Osteocyte (in vitro differentiated cells): Measurements from ENCODE around the gene ESRRG. TPM values are rescaled to one million over a fixed set of nuclear protein-coding genes. Genes with fewer than 3 reads are reported as not detected.
A peak's percentile ranks its signal among the peaks of the same experiment; 100 is the strongest.

ENCODE experiments used
- DNase-seq: peaks from one replicate; pipeline ENCODE4 v3.0.0; 2021; ENCODE audit warnings: mixed read lengths; ENCODE audit not compliant: unreplicated experiment; ENCODE audit errors: extremely low spot score
- H3K27ac Mint-ChIP-seq: one replicate; pipeline ENCODE4 v1.8.0; 2021; ENCODE audit warnings: mild to moderate bottlenecking, mixed read lengths; ENCODE audit not compliant: unreplicated experiment
- H3K27me3 Mint-ChIP-seq: one replicate; pipeline ENCODE4 v1.8.0; 2021; ENCODE audit warnings: mixed read lengths; ENCODE audit not compliant: unreplicated experiment
- H3K36me3 Mint-ChIP-seq: one replicate; pipeline ENCODE4 v1.8.0; 2021; ENCODE audit warnings: mixed read lengths; ENCODE audit not compliant: unreplicated experiment
- H3K4me1 Mint-ChIP-seq: one replicate; pipeline ENCODE4 v1.8.0; 2021; ENCODE audit warnings: mixed read lengths; ENCODE audit not compliant: unreplicated experiment
- H3K4me3 Mint-ChIP-seq: one replicate; pipeline ENCODE4 v1.8.0; 2021; ENCODE audit warnings: mild to moderate bottlenecking, moderate library complexity, mixed read lengths; ENCODE audit not compliant: unreplicated experiment
- H3K9me3 Mint-ChIP-seq: one replicate; pipeline ENCODE4 v1.8.0; 2021; ENCODE audit warnings: mixed read lengths; ENCODE audit not compliant: unreplicated experiment
- CTCF ChIP-seq: fragments of 200-600 bp; sonication (generic); IDR thresholded peaks from 2 replicates; pipeline ENCODE4 v1.5.0; 2021; ENCODE audit warnings: antibody characterized with exemption, mild to moderate bottlenecking, moderate library complexity
- total RNA-seq: library from RNA; stranded (reverse); gene quantifications from 2 replicates; pipeline ENCODE4 v1.2.1, GENCODE V29; 2021

The ESRRG gene
- total RNA-seq, 1 donor from 2014 or later, result not detected

DNA sequence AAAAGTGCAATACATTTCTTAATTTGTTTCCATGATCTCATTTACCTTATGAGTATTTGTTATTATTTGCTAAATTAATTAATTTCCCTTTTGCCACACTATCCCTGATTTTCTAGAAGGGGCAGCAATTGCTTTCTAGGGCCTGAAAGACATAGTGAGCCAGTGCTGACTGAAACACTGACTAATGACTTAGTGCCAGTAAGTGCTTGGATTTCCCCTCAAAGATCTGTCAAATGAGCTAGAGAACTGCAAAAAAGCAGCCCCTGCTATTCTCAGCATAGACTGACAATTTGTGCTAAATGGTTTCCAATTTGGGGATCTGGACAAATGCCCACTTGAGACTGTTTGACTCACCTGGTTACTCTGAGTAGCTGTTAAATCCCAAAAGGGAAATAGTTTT, 264.4 kb downstream of the ESRRG start:
- H3K36me3 Mint-ChIP-seq, result no peaks in the 10 kb centered on the region
- peaks cover 46% of the 10 kb centered on the region for H3K4me1 Mint-ChIP-seq
- DNase-seq, result no peak
- H3K9me3 Mint-ChIP-seq, result no peaks in the 10 kb centered on the region
- no peak overlapping the region for H3K4me3 Mint-ChIP-seq
- H3K27ac Mint-ChIP-seq, result no peak overlapping the region
- TF ChIP-seq CTCF, result no peak
- no peaks in the 10 kb centered on the region for H3K27me3 Mint-ChIP-seq

- H3K27ac Mint-ChIP-seq, result peak overlapping the region; percentile 74
- H3K4me3 Mint-ChIP-seq, result no peak overlapping the region
- no peak for TF ChIP-seq CTCF
- H3K27me3 Mint-ChIP-seq, result no peaks in the 10 kb centered on the region
- no peaks in the 10 kb centered on the region for H3K9me3 Mint-ChIP-seq
- H3K36me3 Mint-ChIP-seq, result no peaks in the 10 kb centered on the region
- H3K4me1 Mint-ChIP-seq, result peaks cover 36% of the 10 kb centered on the region
- no peak for DNase-seq
Observed at GRCh38 chr1:216457356-216457755, 265.9 kb downstream of the ESRRG start.

DNA sequence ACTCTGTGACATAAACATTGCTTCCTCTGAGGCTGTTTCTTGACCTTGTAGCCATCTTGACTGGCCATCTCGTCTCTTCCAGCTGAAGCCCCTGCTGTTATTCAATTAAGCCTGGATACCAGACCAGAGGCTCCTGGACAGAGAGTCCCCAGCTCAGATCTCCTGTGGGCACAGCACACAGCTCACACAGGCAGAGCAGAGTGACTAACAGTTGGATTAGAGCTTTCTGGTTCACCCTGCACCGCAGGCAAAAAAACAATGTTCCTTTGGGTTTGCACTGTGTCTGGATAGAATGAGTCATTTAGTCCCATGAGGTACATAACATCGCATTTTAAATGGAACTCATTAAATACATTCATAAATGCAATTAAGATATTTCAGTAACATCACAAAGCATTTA, 266.5 kb downstream of the ESRRG start:
- Mint-ChIP-seq H3K27me3 (no peaks in the 10 kb centered on the region), H3K9me3 (no peaks in the 10 kb centered on the region), H3K36me3 (no peaks in the 10 kb centered on the region), H3K27ac (peak overlapping the region; percentile 74), H3K4me3 (peak overlapping the region; percentile 5), H3K4me1 (peaks cover 31% of the 10 kb centered on the region)
- DNase-seq, result no peak
- TF ChIP-seq CTCF, result no peak

DNA sequence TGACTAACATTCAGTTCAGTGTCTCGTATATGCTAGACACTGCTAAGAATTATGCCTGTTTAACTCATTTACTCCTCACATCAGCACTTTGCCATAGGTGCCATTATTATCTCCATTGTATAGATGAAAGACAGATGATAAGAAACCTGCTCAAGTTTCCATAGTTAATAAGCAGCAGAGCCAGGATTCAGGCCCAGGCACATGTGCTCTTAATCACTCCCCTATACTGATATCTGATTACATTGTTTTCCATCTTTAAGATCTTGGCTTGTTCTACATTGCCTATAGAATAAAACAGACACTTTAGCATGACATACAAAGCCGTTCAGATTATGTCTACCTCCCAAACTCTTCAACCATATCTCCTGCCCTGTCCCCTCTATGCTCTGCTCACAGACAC, 269.5 kb downstream of the ESRRG start:
- no peaks in the 10 kb centered on the region for H3K36me3 Mint-ChIP-seq
- H3K4me3 Mint-ChIP-seq, result no peak overlapping the region
- no peak for DNase-seq
- H3K27me3 Mint-ChIP-seq, result no peaks in the 10 kb centered on the region
- H3K27ac Mint-ChIP-seq, result no peak overlapping the region
- H3K4me1 Mint-ChIP-seq, result peaks cover 23% of the 10 kb centered on the region
- TF ChIP-seq CTCF, result no peak
- H3K9me3 Mint-ChIP-seq, result no peaks in the 10 kb centered on the region
